Umbilical cord (tissue), 2 donors: ENCODE measurements around the gene MSH4. TPM values are rescaled to one million over a fixed set of nuclear protein-coding genes. Genes with fewer than 3 reads are reported as not detected.
"Not testable (repeated sequence)": the region's sequence is repeated elsewhere in the genome, so short reads cannot be mapped to it uniquely, and the experiment has no call there.

Source experiments
- DNase-seq: peaks from one replicate; pipeline ENCODE4 v3.0.0-alpha.2; 2015; ENCODE audit warnings: low spot score
- total RNA-seq: library from RNA; depleted of rRNA; stranded (reverse); fragments of >200 nt; gene quantifications from one replicate; pipeline ENCODE4 v1.2.3, GENCODE V29; 2014; ENCODE audit warnings: low replicate concordance; ENCODE audit not compliant: insufficient read depth

The MSH4 gene
- total RNA-seq: 0.24 TPM

- no peak for DNase-seq
Observed at GRCh38 chr1:75796376-75797272, at the start of gene MSH4. TSS of gene MSH4 (plus strand) at chr1:75796882. CDS start at chr1:75796986, 104 bp downstream.

DNA sequence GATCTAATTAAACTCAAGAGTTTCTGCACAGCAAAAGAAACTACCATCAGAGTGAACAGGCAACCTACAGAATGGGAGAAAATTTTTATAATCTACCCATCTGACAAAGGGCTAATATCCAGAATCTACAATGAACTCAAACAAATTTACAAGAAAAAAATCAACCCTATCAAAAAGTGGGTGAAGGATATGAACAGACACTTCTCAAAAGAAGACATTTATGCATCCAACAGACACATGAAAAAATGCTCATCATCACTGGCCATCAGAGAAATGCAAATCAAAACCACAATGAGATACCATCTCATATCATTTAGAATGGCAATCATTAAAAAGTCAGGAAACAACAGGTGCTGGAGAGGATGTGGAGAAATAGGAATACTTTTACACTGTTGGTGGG lies 39.5 kb upstream of the MSH4 start:
- not testable (repeated sequence) for DNase-seq

DNA sequence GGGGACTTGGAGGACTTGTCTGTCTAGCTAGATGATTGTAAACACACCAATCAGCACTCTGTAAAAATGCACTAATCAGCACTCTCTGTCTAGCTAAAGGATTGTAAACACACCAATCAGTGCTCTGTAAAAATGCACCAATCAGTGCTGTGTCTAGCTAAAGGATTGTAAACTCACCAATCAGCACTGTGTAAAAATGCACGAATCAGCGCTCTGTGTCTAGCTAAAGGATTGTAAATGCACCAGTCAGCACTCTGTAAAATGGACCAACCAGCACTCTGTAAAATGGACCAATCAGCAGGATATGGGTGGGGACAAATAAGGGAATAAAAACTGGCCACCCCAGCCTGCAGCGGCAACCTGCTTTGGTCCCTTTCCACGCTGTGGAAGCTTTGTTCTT lies 38.1 kb upstream of the MSH4 start:
- DNase-seq: not testable (repeated sequence)

DNA sequence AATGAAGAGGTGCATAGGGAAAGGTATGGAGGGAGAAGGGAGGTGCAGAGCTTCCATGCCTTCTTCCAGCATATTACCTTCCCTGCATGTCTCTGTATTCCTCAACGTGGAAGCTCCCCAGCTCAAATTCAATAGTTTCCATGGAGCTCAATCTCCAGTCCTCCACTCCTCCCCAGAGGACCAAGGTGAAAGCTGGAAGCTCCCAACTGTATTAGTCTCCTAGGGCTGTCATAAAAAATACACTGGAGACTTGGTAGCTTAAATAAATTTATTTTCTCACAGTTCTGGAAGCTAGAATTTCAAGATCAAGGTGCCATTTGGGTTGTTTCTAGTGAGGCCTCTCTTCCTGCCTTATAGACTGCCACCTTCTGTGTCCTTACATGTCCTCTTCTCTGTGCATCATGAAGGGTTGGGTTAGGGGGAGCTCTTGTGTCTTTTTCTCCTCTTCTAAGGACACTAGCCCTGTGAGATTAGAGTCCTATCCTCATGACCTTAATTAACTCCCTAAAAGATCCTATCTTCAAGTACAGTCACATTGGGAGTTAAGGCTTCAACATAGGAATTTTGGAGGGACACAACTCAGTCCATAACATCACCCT lies 32.5 kb upstream of the MSH4 start:
- DNase-seq: no peak

DNA sequence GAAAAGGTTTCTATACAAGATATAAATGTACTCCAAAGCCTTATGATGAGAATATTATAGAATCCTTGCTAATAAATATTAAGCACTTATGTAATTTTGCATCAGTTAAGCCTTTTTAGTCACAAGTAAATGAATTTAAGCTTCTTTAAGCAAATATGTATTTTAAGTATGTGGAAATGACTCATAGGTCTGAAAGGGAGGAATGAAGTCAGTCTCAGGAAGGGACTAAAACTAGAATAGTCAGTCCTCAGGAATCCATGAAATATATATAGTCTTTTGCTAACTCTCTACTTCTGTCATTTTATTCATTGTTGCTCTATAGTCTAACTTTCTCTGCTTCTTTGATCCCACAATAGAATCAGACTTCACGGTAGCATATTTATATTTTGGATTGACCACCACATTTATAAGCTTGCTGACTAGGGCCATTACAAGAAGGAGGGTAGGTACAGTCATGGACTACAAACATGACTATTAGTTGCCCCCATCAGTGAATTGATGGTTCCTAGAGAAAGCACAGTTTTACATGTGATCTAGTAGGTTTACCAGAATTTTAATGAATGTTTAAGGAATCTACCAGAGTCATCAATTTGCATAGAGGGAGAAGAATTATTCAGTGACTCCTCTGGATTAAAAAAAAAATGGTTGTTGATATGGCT lies 30.9 kb upstream of the MSH4 start:
- DNase-seq: peak; percentile 66

- DNase-seq: no peak
Observed at GRCh38 chr1:75768016-75768415, 28.7 kb upstream of the MSH4 start.

DNA sequence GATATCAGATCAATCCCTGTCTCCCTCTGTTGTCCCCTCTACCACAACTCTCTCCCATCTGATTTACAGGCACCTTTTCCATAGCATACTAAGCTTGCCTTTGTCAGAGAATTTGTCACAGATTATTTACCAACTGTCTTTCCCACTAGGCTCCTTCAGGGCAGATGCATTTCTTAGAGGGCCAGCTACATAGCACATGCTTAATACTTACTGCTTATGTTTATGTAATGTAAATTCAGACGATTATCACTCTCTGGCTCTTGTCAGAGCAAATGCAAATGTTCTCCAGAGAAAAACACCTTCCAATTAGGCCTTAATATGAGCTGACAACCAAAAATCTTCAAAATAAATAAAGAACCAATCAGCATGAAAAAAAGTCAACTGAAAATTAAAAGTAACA lies 25.9 kb upstream of the MSH4 start:
- no peak for DNase-seq

GRCh38 chr1:75771978-75772377 lies 24.7 kb upstream of the MSH4 start:
- no peak for DNase-seq

- not testable (repeated sequence) for DNase-seq
Observed at GRCh38 chr1:75777812-75778211, 18.9 kb upstream of the MSH4 start.

- not testable (repeated sequence) for DNase-seq
Observed at GRCh38 chr1:75778694-75779093, 18.0 kb upstream of the MSH4 start.

DNA sequence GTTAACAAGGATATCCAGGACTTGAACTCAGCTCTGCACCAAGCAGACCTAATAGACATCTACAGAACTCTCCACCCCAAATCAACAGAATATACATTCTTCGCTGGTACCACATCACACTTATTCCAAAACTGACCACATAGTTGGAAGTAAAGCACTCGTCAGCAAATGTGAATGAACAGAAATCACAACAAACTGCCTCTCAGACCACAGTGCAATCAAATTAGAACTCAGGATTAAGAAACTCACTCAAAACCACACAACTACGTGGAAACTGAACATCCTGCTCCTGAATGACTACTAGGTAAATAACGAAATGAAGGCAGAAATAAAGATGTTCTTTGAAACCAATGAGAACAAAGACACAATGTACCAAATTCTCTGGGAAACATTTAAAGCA lies 16.5 kb upstream of the MSH4 start:
- DNase-seq: not testable (repeated sequence)

DNA sequence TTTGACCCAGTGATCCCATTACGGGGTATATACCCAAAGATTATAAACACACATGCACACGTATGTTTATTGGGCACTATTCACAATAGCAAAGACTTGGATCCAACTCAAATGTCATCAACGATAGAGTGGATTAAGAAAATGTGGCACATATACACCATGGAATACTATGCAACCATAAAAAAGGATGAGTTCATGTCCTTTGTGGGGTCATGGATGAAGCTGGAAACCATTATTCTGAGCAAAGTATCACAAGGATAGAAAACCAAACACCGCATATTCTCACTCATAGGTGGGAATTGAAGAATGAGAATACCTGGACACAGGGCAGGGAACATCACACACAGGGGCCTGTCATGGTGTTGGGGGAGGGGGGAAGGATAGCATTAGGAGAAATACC lies 12.8 kb upstream of the MSH4 start:
- DNase-seq: not testable (repeated sequence)

- no peak for DNase-seq
Observed at GRCh38 chr1:75785320-75785982, 11.2 kb upstream of the MSH4 start.

- peak; percentile 98 for DNase-seq
Observed at GRCh38 chr1:75785983-75786853, 10.5 kb upstream of the MSH4 start, which contains the start of gene RABGGTB. TSS of gene RABGGTB (plus strand) at chr1:75786256. CDS start at chr1:75786272, 16 bp downstream.

- DNase-seq: no peak
Observed at GRCh38 chr1:75786901-75787493, 9.7 kb upstream of the MSH4 start.

GRCh38 chr1:75787524-75787923 lies 9.2 kb upstream of the MSH4 start:
- no peak for DNase-seq

- no peak for DNase-seq
Observed at GRCh38 chr1:75789988-75790387, 6.7 kb upstream of the MSH4 start.

DNA sequence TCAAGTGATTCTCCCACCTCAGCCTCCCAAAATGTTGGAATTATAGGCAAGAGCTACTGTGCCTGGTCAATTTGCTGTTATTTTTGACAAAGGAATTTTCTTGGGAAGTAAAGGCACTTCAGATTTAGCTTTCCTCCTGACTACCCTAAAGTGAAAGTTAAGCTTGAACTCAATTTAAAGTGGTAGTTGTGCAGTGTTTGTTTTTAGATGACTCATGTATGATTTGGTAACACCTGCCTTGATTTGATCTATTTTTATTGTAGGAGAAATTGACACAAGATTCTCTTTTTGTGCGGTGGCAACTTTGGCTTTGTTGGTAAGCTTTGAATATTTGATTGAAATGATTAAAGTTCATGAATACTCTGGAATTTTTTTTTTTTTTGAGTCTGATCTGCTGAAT lies 5.7 kb upstream of the MSH4 start:
- no peak for DNase-seq

DNA sequence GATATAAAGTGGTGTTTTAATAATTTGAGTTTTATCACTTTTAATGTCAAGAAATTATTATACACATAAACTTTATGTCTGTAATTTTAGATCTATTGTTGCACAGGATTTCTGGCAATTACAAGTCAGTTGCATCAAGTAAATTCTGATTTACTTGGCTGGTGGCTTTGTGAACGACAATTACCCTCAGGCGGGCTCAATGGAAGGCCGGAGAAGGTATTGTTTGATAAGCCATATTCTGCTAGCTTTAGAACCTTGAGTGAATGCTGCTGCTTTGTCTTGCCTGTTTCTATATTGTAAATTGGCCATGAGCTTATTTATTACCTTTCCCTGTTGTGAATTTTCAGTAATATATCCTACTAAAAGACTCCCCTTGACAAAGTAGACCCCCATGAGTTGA lies 4.6 kb upstream of the MSH4 start:
- no peak for DNase-seq

- no peak for DNase-seq
Observed at GRCh38 chr1:75794382-75794781, 2.3 kb upstream of the MSH4 start.
